Activated naive CD8-positive, alpha-beta T cell treated with anti-CD3 and anti-CD28 coated beads, Interleukin-2, amount 50 U/mL, for 16 hours (primary cell): ENCODE measurements around the gene ITGAE.
"Not testable (repeated sequence)": the region's sequence is repeated elsewhere in the genome, so short reads cannot be mapped to it uniquely, and the experiment has no call there.

Source experiments
- DNase-seq: peaks from one replicate; pipeline ENCODE4 v3.0.0-alpha.2; 2020; ENCODE audit warnings: low read depth, low spot score

Gene ITGAE

DNA sequence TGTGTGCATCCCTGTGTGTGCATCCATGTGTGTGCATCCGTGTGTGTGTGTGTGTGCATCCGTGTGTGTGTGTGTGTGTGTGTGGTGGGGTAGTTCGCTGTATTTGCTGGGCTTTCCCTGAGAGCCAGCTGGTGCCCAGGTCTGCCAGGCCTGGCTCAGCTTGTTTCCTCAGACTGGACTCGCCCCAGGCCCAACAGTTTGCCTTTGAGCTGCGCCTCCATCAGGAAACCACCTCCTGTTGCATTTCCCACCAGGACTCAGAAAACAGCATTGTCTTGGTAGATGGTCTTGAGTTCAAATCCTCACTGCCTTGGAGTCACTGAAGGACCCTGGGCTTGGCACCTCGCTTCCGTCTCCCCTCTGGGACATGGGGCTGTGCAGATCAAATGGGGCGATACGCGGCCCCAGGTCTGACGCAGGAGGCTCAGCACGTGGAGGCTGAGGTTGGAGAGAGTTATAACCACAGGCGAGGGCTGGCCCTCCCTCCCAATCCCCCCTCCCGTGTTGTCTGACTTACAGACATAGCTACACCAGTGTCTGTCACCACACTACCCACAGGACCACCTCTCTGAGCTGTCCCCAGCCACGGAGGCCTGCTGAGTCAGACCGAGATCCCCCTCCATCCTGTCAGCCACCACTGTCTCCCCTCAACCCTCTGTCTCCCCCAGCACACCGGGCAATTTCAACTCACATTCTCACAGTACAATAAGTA, 4.7 kb downstream of the ITGAE start:
- DNase-seq: peak; percentile 58

DNA sequence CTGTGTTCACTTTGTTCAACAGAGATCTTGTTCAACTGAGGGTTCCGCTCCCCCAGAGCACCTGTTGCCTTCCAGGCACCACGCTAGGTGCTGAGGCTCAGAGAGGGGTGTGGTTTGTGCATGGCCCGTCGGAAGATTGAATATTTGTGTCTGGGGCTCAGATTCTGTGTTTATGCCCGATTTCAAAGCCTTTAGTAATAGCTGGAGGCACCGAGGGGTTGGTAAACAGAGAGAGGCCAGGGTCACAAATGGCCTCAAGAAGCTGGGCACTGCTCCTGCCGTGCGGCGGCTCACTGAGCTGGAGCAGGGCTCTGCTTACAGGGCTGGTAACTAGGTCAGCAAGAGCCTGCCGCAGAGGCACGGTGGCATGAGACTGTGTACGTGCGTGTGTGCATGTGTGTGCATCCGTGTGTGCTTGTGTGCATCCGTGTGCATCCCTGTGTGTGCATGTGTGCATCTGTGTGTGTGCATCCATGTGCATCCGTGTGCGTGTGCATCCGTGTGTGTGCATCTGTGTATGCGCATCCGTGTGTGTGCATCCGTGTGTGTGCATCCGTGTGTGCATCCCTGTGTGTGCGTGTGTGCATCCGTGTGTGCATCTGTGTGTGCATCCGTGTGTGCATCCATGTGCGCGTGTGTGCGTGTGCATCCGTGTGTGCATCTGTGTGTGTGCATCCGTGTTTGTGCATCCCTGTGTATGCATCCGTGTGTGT, 5.4 kb downstream of the ITGAE start:
- DNase-seq: no peak

DNA sequence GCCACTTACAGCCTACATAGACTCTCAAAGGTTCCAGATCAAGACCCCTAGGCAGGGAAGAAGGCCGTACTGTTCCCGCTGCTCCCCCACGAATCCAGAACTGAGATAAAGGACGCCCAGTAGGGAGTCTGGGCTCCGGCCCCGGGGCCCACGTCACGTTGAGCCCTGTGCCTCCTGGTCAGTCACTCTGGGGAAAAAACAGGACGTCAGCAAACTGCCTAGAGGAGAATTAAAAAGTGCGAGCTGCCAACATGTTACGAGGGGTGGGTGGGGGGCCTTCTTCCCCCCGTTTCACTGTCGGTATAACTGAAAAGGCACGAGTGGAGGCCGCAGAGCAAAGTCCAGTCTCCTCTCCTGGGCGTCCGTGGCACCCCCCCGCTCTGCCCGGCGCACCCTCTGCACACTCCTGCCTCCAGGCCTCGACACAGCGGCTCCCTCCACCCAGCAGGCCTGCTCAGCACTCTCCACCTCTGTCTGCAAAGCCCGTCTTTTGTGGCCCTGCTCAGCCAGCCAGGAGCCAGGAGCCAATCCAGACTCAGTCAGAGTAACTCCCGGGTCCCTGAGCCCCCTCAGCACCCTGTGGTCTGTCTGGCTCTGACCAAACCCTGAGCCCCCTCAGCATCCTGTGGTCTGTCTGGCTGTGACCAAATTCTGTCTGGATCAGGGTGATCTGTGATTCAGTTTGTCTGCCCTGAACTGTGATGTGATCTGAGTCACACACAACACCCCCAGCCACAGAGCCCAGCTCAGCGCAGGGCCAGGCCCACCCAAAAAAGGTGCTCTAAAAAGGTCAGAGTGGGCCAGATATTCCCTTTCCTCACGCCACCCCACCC, 6.2 kb downstream of the ITGAE start:
- DNase-seq: no peak

DNA sequence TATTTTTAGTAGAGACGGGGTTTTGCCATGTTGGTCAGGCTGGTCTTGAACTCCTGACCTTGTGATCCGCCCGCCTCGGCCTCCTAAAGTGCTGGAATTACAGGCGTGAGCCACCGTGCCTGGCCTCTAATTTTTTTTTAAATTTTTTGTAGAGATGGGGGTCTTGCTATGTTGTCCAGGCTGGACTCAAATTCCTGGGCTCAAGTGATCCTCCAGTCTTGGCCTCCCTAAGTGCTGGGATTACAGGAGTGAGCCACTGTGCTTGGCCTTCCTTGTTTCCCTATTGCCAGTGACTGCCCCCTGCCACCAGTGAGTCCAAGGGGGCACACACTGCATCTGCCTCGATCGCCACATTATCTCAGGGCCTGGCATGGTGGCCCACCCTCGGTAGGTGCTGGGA, 6.8 kb downstream of the ITGAE start:
- not testable (repeated sequence) for DNase-seq

DNA sequence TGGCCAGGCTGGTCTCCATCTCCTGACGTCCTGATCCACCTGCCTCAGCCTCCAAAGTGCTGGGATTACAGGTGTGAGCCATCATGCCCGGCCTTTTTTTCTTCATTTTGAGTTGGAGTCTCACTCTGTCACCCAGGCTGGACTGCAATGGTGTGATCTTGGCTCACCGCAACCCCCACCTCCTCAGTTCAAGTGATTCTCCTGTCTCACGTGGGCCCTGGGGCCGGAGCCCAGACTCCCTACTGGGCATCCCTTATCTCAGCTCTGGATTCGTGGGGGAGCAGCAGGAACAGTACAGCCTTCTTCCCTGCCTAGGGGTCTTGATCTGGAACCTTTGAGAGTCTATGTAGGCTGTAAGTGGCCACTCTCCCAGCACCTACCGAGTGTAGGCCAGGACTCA, 7.7 kb downstream of the ITGAE start:
- not testable (repeated sequence) for DNase-seq

DNA sequence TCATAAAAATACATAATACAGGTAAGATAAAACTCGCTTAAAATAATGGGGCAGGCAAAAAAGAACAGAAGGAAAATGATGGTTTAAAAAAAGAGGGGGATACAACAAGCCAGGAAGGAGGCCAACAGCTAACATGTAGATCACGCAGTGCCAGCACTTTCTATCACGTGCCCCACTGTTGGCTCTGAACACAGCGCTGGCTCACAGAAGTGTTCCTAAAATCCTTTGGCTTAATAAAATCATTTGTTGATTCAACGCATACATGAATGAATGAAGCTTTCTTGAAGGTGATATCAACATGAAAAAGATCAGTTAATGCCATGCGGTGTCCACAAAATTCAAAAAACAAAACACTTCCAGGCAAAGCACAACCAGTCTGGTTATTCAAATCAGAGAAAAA, 8.5 kb downstream of the ITGAE start:
- DNase-seq: no peak

DNA sequence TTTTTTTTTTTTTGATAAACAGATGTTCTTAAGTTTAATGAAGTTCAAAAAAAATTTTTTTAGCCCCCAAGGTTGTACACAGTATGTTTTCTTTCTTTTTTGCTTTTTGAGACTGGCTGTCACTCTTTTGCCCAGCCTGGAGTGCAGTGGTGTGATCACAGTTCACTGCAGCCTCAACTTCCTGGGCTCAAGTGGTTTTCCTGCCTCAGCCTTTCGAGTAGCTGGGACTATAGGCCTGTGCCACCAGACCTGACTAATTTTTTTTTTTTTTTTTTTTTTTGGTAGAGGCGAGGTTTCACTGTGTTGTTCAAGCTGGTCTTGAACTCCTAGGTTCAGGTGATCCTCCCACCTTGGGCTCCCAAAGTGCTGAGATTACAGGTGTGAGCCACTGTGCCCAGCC, 12.8 kb downstream of the ITGAE start:
- no peak for DNase-seq

DNA sequence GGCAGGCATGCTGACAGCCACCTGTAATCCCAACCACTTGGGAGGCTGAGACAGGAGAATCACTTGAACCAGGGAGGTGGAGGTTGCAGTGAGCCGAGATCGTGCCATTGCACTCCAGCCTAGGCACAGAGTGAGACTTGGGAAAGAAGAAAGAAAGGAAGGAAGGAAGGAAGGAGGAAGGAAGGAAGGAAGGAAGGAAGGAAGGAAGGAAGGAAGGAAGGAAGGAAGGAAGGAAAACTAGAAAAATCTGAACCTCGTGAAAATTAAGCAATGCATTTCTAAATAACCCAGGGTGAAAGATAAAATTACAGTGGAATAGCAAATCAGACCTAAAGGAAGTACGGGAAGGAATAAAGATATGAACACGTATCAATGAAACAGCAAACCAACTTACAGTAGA, 15.7 kb downstream of the ITGAE start:
- not testable (repeated sequence) for DNase-seq

DNA sequence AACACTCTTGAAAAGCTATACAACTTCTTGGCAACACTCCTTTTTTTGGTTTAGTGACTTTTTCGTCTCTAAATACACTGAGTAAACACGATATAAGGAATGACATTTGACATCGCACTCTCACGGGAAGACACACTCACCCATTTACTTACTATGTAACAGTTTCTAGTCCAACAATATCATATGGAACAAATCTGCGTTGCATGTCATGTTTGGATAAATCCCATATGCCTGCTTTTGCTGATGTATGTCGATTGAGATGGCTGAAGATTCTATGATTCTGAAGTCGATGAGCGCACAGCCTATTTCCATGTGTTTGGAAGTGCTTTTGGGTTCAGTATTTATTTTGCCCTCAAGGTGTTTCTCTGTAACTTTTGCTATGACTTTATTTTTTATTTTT, 18.2 kb downstream of the ITGAE start:
- no peak for DNase-seq

DNA sequence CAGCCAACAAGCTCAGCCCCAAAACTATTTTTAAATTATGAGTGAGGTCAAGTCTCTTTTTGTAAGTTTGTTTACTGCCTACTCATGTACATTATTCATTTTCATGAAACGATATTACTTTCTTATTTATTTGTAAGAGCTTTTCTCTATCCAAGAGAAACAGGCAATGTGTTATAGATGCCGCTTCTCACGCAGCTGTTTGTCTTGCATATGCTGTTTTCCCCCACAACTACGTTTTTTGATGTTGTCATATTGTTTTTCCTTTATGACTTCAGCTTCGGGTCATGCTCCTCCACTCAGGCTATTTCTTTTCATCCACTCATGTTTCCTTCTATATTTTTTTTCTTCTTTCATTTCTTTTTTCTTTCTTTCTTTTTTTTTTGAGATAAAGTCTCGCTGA, 20.0 kb downstream of the ITGAE start:
- DNase-seq: no peak

DNA sequence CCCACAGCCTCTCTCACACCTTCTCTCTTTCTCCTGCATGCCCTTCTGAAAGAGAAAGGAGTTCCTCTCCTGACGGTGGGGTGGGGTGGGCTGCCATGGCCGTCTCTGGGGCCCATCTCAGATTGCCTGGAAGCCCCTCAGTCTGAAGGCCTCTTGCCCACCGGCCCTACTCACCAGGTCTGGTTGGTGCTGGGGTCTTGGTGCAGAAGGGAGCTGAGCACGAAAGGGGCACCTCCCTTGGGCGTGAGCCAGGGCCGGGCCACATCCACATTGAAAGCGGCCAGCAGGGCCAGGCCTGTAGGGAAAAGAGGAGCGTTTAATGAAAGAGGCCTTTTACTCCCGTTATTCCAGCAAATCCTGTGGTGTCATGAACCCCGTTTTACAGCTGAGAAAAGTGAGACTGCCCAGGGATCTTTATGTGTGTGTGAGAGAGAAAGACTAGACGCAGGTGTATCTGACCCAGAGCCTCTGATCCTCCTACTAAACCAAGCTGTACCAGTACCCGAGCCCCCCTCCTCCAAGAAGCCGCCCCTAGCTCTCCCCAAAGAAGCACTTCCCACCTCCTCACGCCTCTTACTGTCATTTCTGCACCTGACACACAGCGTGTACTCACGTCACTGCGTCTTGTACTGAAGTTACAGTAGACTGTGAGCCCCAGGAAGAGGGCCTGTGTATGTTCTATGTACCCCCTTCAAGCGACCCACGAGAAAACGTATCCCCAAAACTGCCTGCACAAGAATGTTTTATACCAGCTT, 23.4 kb downstream of the ITGAE start:
- DNase-seq: no peak

DNA sequence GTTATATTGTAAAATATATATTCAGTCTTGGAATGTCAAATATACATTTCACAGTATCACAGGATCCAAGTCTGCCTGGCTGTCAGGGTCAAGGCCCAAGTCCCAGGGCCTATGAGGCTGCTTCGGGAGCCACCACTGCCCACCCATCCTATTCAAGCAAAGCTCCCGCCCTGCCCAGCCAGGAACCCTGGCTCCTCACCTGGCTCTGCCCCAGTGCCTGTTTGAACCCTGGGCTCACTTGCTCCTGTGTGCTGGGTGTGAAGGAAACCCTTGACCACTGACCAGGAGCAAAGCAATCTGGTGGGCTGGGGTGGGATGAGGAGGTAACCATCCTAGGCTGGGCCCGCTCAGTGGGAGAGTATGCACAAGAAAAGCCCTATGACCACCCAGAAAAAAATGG, 27.0 kb downstream of the ITGAE start:
- no peak for DNase-seq

DNA sequence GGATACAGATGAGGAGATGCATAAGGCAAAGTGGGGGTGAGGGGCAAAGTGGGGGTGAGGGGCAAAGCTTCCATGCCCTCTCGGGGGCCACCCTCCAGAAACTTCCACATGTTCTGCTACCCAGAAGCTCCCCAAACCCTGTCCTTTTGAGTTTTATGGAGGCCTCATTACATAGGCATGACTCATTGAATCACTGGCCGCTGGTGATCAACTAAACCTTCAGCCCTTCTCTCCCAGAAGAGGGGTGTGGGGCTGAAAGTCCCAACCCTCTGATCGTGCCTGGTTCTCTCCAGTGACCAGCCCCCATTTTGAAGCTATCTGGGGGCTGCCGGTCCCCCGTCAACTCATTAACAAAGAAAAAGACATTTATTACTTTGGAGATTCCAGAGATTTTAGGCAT, 27.5 kb downstream of the ITGAE start:
- no peak for DNase-seq

DNA sequence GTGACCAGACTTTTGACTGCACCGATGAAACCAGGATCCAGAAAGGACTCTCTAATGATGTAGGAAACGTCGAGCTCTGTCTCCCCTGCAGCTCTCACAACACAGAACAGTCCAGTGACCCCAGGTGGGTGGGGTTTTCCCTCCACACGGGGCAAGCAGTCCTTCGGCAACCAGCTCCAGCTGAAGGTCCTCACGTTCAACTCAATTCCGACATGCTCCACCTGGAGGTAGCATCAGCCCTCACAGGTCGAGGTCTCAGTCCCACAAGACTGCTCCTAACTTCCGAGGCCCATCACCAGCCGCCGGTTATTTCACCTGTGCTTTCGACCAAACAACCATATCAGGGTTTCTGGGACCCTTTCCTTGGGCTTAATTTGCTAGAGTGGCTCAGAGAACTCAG, 28.2 kb downstream of the ITGAE start:
- no peak for DNase-seq

DNA sequence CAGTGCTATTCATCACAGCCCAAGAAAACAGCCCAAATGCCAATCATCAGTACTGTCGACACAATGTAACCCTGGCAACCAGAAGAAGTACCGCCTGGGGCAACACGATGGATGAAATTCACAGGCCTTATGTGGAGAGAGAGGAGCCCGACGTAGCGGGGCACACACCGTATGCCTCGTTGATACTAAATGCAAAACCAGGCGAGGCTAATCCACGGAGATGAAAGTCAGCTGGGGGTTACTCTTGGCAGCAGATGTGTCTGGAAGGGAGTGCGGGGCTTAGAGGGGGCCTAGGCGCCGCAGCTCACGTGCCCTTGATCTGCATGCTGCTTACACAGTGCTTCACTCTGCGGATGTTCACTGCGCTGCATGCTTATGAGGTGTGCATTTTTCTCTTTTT, 29.8 kb downstream of the ITGAE start:
- DNase-seq: no peak

DNA sequence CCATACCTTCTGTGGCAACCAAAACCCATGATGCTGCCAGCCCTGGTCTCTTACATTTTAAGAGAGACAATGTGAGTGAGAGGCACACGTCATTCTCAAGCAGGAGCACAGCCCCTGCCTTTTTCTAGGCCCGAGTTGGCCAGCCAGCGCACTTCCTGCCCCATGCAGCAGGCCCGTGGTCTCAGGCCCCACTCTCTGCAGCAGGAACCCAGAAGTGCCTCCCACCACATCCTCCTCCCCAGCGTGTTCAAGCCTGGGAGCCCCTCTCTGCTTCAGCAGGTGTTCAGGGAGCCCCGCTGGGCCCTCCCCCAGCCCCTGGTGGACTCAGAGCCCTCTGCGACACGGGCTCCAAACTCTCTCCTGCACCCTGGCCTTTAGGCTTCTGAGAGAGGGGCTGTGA, 30.5 kb downstream of the ITGAE start:
- no peak for DNase-seq

DNA sequence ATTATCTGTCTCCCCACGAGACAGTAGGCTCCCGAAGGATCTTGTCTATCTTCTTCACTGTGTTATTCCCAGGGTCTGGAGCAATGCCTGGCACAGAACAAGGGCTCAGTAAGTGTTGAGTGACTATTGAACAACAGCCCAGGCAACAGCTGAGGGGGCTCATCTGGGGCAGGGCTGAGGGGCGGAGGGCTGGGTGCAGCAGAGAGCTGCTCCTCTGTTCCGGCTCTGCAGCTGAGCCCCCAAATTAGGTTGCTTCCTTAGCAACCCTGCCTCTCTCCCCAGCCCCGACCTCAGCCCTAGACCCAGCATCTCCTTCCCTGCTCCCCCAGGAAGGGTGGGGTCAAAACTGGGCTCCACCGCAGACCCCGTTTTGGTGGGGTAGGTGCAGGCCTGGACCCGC, 32.2 kb downstream of the ITGAE start:
- DNase-seq: no peak

DNA sequence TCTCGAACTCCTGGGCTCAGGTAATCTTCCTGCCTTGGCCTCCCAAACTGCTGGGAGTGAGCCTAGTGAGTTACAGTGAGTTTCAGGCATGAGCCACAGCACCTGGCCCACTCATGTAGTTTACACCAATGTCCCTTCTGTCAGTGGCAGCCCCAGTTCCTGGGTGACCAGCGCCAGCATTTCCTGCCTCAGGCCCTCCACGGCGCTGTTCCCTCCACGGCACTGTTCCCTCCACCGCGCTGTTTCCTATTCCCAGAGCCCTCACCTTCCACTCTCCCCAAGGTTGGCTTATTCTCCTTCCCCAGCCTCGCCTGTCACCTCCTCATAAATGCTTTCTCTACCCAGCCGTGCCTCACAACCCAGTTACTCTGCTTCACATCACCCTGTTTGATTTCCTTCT, 32.6 kb downstream of the ITGAE start:
- DNase-seq: no peak

DNA sequence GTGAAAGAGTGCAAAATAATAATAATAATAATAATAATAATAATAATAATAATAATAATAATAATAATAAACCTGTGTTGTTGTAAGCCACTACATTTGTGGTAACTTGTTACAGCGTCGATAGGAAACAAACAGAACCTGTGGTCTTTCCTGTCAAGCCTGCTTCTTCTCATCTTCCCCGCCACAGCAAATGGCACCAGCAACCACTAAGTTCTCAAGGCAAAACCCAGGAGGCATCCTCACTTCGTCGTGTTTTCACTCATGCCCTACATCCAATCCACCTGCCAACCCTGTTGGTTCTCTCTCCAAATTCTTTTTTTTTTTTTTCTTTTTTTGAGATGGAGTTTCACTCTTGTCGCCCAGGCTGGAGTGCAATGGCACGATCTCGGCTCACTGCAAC, 34.2 kb downstream of the ITGAE start:
- DNase-seq: no peak

DNA sequence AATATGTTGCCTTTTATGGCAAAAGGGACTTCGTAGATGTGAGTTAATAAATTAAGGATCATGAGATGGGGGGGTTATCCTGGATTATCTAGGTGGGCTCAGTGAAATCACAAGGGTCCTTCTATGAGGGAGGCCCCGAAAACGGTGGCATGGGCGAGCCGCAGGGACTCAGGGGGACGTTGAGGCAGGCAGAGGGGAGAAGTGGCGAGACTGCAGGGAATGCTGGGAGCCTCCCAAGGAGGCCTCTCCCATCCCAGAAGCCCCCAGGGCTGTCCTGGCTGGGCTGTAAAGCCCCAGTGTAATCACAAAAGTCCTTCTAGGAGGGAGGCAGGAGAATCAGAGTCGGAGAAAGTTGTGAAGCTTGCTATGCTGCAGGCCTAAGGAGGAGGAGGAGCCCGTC, 35.0 kb downstream of the ITGAE start:
- no peak for DNase-seq

DNA sequence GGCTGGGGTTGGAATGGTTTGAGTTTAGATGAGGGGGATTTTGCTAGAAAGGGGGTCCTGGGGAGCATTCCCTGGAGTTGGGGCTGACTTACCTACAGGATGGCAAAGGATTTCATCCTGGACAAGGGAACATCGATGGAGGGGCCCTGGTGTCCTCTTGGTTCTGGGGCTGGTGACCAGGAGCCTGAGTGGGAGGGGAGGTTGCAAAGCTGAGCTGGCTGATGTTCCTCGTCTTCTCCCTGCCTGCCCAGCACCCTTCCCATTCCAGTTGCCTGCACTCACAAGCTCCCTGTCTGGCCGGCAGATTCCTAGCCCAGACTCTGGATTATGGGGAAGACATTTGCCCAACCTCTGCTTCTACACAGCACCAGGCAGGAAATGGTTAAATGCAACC, 37.2 kb downstream of the ITGAE start:
- DNase-seq: no peak
